ENCODE data around the gene SRPX. TPM values are rescaled to one million over a fixed set of nuclear protein-coding genes. Genes with fewer than 3 reads are reported as not detected.

The SRPX gene
- total RNA-seq, 2 donors from 2014 or later = 8.6 to 21.6 TPM

DNA sequence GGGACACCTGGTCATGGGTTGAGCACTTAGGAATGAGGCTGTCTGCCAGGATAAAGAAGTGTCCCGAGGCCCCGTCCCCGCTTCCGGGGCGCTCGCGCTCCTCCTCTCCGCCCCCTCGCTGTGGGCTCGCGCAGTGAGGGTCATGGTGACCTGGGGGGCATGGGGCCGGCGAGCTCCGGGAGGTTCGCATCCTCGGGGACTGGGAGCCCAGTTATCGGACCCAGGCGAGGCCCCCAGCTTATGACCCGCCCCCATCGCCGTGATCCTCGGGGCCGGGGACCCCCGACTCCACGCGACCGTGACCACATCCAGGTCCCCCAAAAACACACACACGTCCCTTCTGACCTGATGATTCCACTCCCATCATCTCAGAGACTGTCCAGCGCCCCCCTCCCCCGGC, 35.3 kb upstream of the SRPX start:
- Histone ChIP-seq H3K36me3 (no peaks in the 10 kb centered on the region), H3K9me3 (no peaks in the 10 kb centered on the region), H3K27ac (no peak overlapping the region), H3K27me3 (replicated peaks; ENCODE audit: insufficient read depth) (no peaks in the 10 kb centered on the region), H3K4me3 (no peak overlapping the region), H3K4me1 (replicated peaks) (no peaks in the 10 kb centered on the region)
- 97% methylated on average over 27 of the region's 30 CpGs for WGBS
- intact Hi-C loops (cut with DNase I) = no loop called here
- TF ChIP-seq POLR2A (IDR thresholded peaks at IDR 0.05) (no peak), POLR2AphosphoS5 (IDR thresholded peaks at IDR 0.05) (no peak), CTCF (IDR thresholded peaks at IDR 0.05) (no peak)
- DNase-seq (ENCODE audit: low spot score) = no peak

DNA sequence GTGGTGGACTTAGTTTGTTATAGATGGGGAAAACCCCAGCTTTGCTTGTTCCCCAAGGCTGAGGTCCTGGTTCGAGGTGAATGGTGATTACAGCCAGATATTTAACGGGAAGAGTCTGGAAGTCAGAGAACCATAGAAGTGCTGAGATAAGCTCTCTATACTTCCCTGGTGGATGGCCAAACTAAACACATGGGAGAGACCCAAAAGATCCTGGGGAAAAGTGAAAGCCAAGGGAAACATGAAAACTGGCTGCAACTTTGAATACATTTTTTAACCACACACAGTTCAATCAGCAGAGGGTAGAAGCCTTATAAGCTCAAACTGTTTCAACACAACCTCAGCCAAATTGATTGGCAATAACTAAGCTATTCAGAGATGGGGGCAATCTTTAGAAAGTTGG, 29.3 kb upstream of the SRPX start:
- H3K4me3 ChIP-seq = no peak overlapping the region
- H3K36me3 ChIP-seq = no peaks in the 10 kb centered on the region
- WGBS = 22% methylated on average over 2 of the region's 2 CpGs
- no peaks in the 10 kb centered on the region for H3K9me3 ChIP-seq
- no peaks in the 10 kb centered on the region for H3K4me1 ChIP-seq (replicated peaks)
- TF ChIP-seq POLR2AphosphoS5 (IDR thresholded peaks at IDR 0.05) (no peak), CTCF (IDR thresholded peaks at IDR 0.05) (no peak)
- no peak overlapping the region for H3K27ac ChIP-seq
- H3K27me3 ChIP-seq (replicated peaks; ENCODE audit: insufficient read depth) = no peaks in the 10 kb centered on the region
- DNase-seq (ENCODE audit: low spot score) = no peak
- intact Hi-C loops (cut with DNase I) = no loop called here

GRCh38 chrX:38247051-38247450, 26.4 kb upstream of the SRPX start:
- DNase-seq (ENCODE audit: low spot score) = no peak
- Histone ChIP-seq H3K27me3 (replicated peaks; ENCODE audit: insufficient read depth) (no peaks in the 10 kb centered on the region), H3K27ac (no peak overlapping the region), H3K4me3 (no peak overlapping the region), H3K36me3 (no peaks in the 10 kb centered on the region), H3K9me3 (no peaks in the 10 kb centered on the region), H3K4me1 (replicated peaks) (no peaks in the 10 kb centered on the region)
- TF ChIP-seq POLR2A (IDR thresholded peaks at IDR 0.05) = no peak
- no peak for TF ChIP-seq CTCF (IDR thresholded peaks at IDR 0.05)
- no peak for TF ChIP-seq POLR2AphosphoS5 (IDR thresholded peaks at IDR 0.05)
- WGBS = 94% methylated on average over 2 of the region's 2 CpGs
- intact Hi-C loops (cut with DNase I) = no loop called here

- WGBS = 66% methylated on average over 2 of the region's 2 CpGs
- Histone ChIP-seq H3K27me3 (replicated peaks; ENCODE audit: insufficient read depth) (no peaks in the 10 kb centered on the region), H3K4me1 (replicated peaks) (no peaks in the 10 kb centered on the region), H3K36me3 (no peaks in the 10 kb centered on the region), H3K27ac (no peak overlapping the region), H3K4me3 (no peak overlapping the region), H3K9me3 (no peaks in the 10 kb centered on the region)
- no peak for DNase-seq (ENCODE audit: low spot score)
- TF ChIP-seq POLR2AphosphoS5 (IDR thresholded peaks at IDR 0.05) = no peak
- no peak for TF ChIP-seq POLR2A (IDR thresholded peaks at IDR 0.05)
- TF ChIP-seq CTCF (IDR thresholded peaks at IDR 0.05) = no peak
- intact Hi-C loops (cut with DNase I) = no loop called here
Observed at GRCh38 chrX:38240541-38240940, 19.9 kb upstream of the SRPX start.

DNA sequence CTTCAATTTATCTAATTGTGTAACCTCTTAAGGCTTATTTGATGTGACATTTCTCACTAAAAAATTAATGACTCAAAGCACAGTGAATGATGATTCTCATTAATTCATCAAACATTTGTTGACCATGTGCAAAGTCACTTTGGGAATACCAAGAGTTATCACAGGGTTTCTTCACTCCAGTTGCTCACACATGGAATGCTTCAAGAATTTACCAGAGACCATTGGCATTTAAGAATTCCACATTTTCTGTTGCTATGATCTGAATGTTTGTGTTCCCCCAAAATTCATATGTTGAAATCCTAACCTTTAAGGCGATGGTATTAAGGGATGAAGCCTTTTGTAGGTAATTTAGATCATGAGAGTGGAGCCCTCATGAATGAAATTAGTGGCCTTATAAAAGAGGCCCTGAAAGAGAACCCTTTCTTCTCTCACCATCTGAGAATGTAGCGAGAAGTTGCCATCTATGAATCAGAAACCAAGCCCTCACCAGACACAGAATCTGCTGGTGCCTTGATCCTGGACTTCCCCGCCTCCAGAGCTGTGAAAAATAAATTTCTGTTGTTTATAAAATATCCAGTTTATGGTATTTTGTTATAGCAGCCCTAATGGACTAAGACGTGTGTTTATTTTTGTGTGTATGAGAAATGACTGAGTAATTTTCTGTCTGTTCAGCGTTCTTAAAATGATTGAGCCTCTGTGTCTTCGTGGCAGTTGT, 16.4 kb upstream of the SRPX start:
- intact Hi-C loops (cut with DNase I) = no loop called here
- no peaks in the 10 kb centered on the region for H3K9me3 ChIP-seq
- H3K36me3 ChIP-seq = no peaks in the 10 kb centered on the region
- no peak overlapping the region for H3K27ac ChIP-seq
- no peak for TF ChIP-seq CTCF (IDR thresholded peaks at IDR 0.05)
- no peak for TF ChIP-seq POLR2AphosphoS5 (IDR thresholded peaks at IDR 0.05)
- no peak for TF ChIP-seq POLR2A (IDR thresholded peaks at IDR 0.05)
- H3K4me1 ChIP-seq (replicated peaks) = no peaks in the 10 kb centered on the region
- no peak for DNase-seq (ENCODE audit: low spot score)
- H3K4me3 ChIP-seq = no peak overlapping the region
- 96% methylated on average over 6 of the region's 6 CpGs for WGBS
- H3K27me3 ChIP-seq (replicated peaks; ENCODE audit: insufficient read depth) = no peaks in the 10 kb centered on the region

All from prostate gland (tissue), 2 donors.